HCT116 (cell line): ENCODE measurements around the gene SCARF1. TPM values are rescaled to one million over a fixed set of nuclear protein-coding genes. Genes with fewer than 3 reads are reported as not detected.

Experiments used
- ATAC-seq: fragments of 200-7000 bp; cut with Tn5 transposase; 2 replicates; pipeline ENCODE4 v1.9.1; 2020; ENCODE audit warnings: mild to moderate bottlenecking, moderate library complexity
- BruUV-seq: library from RNA; stranded (reverse); fragments of 400-500 nt; replicated peaks from 2 replicates; lab custom pipeline; 2021; lab: Mats Ljungman, UMichigan
- CTCF ChIA-PET: fragments of 300-600 bp; sonication (Branson Sonifier 250); formaldehyde crosslinking; loops from one replicate; lab custom pipeline; 2021; ENCODE audit warnings: antibody characterized with exemption; lab: Charles Lee
- POLR2A ChIA-PET: fragments of 300-600, 350-600 bp; sonication (Branson Sonifier 250); formaldehyde crosslinking; loops from one replicate; lab custom pipeline; 2021; ENCODE audit warnings: antibody characterized with exemption; lab: Charles Lee
- RAD21 ChIA-PET, 2 experiments: fragments of 300-600 bp; sonication (Branson Sonifier 250); formaldehyde crosslinking; loops; one replicate each; lab custom pipeline; 2023; ENCODE audit warnings: low total read pairs in 2 of 2; ENCODE audit not compliant: uncharacterized antibody in 2 of 2, unreplicated experiment in 2 of 2, low non-redundant PET in 1 of 2; lab: Charles Lee
- DNase-seq: peaks from one replicate; pipeline ENCODE4 v3.0.0-alpha.2; 2010; ENCODE audit warnings: low read depth, low spot score
- H2AFZ ChIP-seq: fragments of 200-600 bp; shearing (Covaris generic), sonication (generic); 2 replicates; pipeline ENCODE4 v1.6.1; 2017; ENCODE audit warnings: low read depth, mixed run types, mixed read lengths, antibody characterized with exemption, low read length; ENCODE audit not compliant: poor library complexity, severe bottlenecking
- H3K27ac ChIP-seq: 2 replicates; pipeline ENCODE4 v1.5.1; 2012; ENCODE audit warnings: low read depth, low read length
- H3K27me3 ChIP-seq: fragments of 200-600 bp; sonication (generic); 2 replicates; pipeline ENCODE4 v1.6.1; 2016; ENCODE audit warnings: mixed run types, low read length, mixed read lengths; ENCODE audit not compliant: insufficient read depth
- H3K36me3 ChIP-seq, 2 experiments: fragments of 200-500 bp in 1 of 2; fragments of 200-600 bp in 1 of 2; sonication (Bioruptor generic) in 1 of 2; sonication (generic) in 1 of 2; 2 replicates each; pipeline versions ENCODE4 v1.5.1 to v1.6.1; 2014 to 2016; ENCODE audit warnings: low read length in 2 of 2, inconsistent platforms in 1 of 2, mixed read lengths in 1 of 2, mixed run types in 1 of 2; ENCODE audit not compliant: insufficient read depth in 2 of 2, control insufficient read depth in 1 of 2
- H3K4me1 ChIP-seq, 2 experiments: fragments of 200-600 bp in 1 of 2; sonication (generic) in 1 of 2; 2 replicates each; pipeline versions ENCODE4 v1.5.1 to v1.6.1; 2012 to 2017; ENCODE audit warnings: low read length in 2 of 2, inconsistent platforms in 1 of 2, mild to moderate bottlenecking in 1 of 2, mixed read lengths in 1 of 2, mixed run types in 1 of 2, moderate library complexity in 1 of 2; ENCODE audit not compliant: insufficient read depth in 2 of 2, control insufficient read depth in 1 of 2
- H3K4me2 ChIP-seq: fragments of 200-600 bp; sonication (generic); 2 replicates; pipeline ENCODE4 v1.6.1; 2017; ENCODE audit warnings: mixed run types, low read length, mixed read lengths
- H3K4me3 ChIP-seq, 2 experiments: fragments of 200-600 bp in 1 of 2; sonication (generic) in 1 of 2; replicated peaks in 1 of 2; 2 replicates each; pipeline ENCODE4 v1.5.1; 2011 to 2016; ENCODE audit warnings: low read length in 2 of 2, control low read depth in 1 of 2, low read depth in 1 of 2, mild to moderate bottlenecking in 1 of 2, mixed read lengths in 1 of 2, mixed run types in 1 of 2
- H3K79me2 ChIP-seq: fragments of 200-600 bp; sonication (generic); 2 replicates; pipeline ENCODE4 v1.6.1; 2017; ENCODE audit warnings: mild to moderate bottlenecking, mixed run types, low read length, moderate library complexity, mixed read lengths; ENCODE audit not compliant: insufficient read depth
- H3K9ac ChIP-seq: fragments of 200-600 bp; sonication (generic); 2 replicates; pipeline ENCODE4 v1.6.1; 2016; ENCODE audit warnings: low read length, mixed read lengths
- H3K9me2 ChIP-seq: fragments of 200-600 bp; sonication (generic), shearing (Covaris generic); 2 replicates; pipeline ENCODE4 v1.6.1; 2017; ENCODE audit warnings: mixed run types, mild to moderate bottlenecking, moderate library complexity; ENCODE audit not compliant: insufficient read depth
- H3K9me3 ChIP-seq, 2 experiments: fragments of 200-500 bp in 1 of 2; fragments of 200-600 bp in 1 of 2; sonication (Bioruptor generic) in 1 of 2; sonication (generic) in 1 of 2; 2 replicates each; pipeline ENCODE4 v1.6.1; 2014 to 2017; ENCODE audit warnings: low read length in 2 of 2, mixed read lengths in 2 of 2, inconsistent platforms in 1 of 2, low read depth in 1 of 2, mild to moderate bottlenecking in 1 of 2, mixed run types in 1 of 2, moderate library complexity in 1 of 2; ENCODE audit not compliant: control insufficient read depth in 1 of 2, insufficient read depth in 1 of 2
- H4K20me1 ChIP-seq: fragments of 200-600 bp; sonication (generic), shearing (Covaris generic); 2 replicates; pipeline ENCODE4 v1.6.1; 2017; ENCODE audit warnings: mixed run types, mild to moderate bottlenecking, moderate library complexity; ENCODE audit not compliant: insufficient read depth
- CBX3 ChIP-seq: IDR thresholded peaks from 2 replicates; pipeline ENCODE4 v1.6.1; 2012; ENCODE audit warnings: low read depth
- EGR1 ChIP-seq: IDR thresholded peaks from 2 replicates; pipeline ENCODE4 v1.6.1; 2012; ENCODE audit warnings: low read depth
- ELF1 ChIP-seq: IDR thresholded peaks from 2 replicates; pipeline ENCODE4 v1.6.1; 2012; ENCODE audit warnings: low read depth, borderline replicate concordance
- POLR2AphosphoS5 ChIP-seq: IDR thresholded peaks from 2 replicates; pipeline ENCODE4 v1.6.1; 2011; ENCODE audit warnings: mild to moderate bottlenecking, low read depth, low read length, moderate library complexity
- TCF7L2 ChIP-seq: IDR thresholded peaks from 2 replicates; pipeline ENCODE4 v1.7.0; 2011; ENCODE audit warnings: borderline replicate concordance, inconsistent platforms; ENCODE audit not compliant: insufficient read depth, insufficient read length; ENCODE audit errors: extremely low read depth
- ZFX ChIP-seq: fragments of 450-650 bp; IDR thresholded peaks from 2 replicates; pipeline ENCODE4 v1.6.1; 2017
- intact Hi-C: fragments of 100-400 bp; cut with micrococcal nuclease; formaldehyde crosslinking; loops from 2 replicates; pipeline ENCODE4 v1.10.0; 2022
- total RNA-seq: library from RNA; stranded (reverse); gene quantifications from one replicate; pipeline ENCODE4 v1.2.1, GENCODE V29; 2021; ENCODE audit not compliant: unreplicated experiment
- TF ChIP-seq, protein P1 (sequence below): IDR thresholded peaks from 2 replicates; pipeline ENCODE4 v1.6.1; 2012
- TF ChIP-seq, protein P2 (sequence below), 3 experiments: fragments of 200-600 bp in 1 of 3; sonication (generic) in 1 of 3; IDR thresholded peaks in 2 of 3; conservative IDR thresholded peaks in 1 of 3; 2 replicates each; pipeline ENCODE4 v1.5.1; 2012 to 2017; ENCODE audit warnings: low read depth in 2 of 3, low read length in 2 of 3, antibody characterized with exemption in 1 of 3, borderline replicate concordance in 1 of 3, control low read depth in 1 of 3, mild to moderate bottlenecking in 1 of 3, mixed read lengths in 1 of 3, mixed run types in 1 of 3, moderate library complexity in 1 of 3; ENCODE audit not compliant: insufficient read depth in 1 of 3

The SCARF1 gene
- total RNA-seq, 1 experiment from 2014 or later, result 2.2 TPM

DNA sequence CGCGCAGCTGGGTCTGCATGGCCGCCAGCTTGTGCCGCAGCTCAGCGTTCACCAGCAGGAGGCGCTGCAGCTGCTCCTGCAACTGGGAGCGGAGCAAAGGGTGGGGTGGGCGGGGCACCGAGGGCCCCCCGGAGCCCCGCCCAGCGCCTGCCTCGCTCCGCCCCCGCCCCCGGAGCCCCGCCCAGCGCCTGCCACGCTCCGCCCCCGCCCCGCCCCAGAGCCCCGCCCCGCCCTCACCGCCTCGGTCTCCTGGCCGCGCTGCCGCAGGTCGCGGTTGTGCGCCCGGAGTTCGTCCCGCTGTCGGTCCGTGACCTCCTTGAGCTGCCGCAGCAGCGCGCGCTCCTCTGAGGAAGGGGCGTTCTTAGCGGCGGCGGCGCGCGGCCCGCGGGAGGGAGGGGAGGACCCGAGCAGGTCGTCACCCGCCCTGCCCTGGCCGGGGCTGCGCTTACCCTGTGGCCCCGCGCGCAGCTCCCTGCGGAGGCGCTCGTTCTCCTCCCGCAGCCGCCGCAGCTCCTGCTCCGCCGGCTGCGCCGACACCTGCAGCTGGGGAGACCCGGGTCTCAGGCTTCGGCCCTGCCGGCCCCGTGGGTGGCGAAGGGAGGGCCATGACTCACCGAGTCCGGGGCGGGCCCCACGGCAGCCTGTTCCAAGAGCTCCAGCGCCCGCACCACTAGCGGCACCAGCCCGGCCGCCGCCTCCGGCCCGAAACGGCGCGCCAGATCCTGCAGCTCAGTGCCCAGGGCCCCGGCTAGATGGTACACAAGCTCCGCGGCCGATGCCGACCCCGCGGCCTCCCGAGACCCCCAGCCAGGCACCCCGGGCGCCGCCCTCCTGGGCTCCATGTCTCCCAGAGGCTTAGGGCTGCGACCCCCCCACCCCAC lies 3.7 kb upstream of the SCARF1 start (continued):
- TF ChIP-seq, protein P1, sequence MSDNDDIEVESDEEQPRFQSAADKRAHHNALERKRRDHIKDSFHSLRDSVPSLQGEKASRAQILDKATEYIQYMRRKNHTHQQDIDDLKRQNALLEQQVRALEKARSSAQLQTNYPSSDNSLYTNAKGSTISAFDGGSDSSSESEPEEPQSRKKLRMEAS, result peak; percentile 80
- TF ChIP-seq ELF1, result no peak
- TF ChIP-seq, all 23 proteins: peak for 9

DNA sequence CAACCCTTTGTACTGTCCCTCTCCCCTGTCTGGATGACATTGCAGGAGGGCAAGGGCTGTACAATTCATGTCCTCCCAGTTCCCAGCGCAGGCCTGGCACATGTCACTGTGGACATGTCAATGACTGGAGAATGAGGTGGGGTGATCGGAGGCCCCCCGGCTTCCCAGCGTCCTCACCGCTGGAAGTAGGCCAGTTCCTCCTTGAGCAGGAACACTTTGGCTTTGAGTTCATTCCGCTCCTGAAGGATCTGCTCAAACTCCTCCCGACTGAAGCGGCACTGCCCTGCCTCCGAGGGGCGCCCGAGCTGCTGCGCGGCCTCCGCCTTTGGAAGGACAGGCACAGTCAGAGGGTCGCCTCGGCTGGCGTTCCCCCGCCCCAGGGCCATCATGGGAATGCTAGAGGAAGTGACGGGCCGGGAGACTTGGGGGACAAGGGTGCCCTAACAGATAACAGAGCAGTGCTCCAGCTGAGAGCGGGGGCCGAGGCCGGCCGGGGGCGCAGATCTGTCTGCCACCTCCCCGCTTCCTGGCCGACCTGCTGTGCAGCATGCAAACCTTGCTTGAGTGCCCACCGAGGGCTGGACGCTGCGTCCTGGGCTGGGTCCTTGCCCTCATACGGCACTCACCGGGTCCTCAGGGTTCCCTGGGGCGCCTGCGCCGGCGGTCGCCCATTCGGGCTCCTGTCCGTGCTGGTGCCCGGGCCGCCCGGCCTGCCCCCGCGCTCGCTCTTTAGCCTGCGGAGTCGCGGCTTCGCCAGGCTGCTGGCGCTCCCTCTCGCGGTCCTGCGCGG lies 2.8 kb upstream of the SCARF1 start:
- H3K79me2 ChIP-seq, result no peaks in the 10 kb centered on the region
- peak overlapping the region; percentile 93 for H3K27ac ChIP-seq
- no peak overlapping the region for H2AFZ ChIP-seq
- peak overlapping the region; percentile 99 for H3K4me2 ChIP-seq
- ChIA-PET POLR2A (interaction anchor here (0.9 to 3.0 kb wide), 5 partner anchors 12 to 185 kb away, joined by 3 to 14 read pairs (median 5); no protein-coding TSS in a partner anchor), CTCF (interaction anchor here (0.9 to 4.2 kb wide), 25 partner anchors 10 to 394 kb away, joined by 3 to 70 read pairs (median 4); partner anchors contain the start of genes PRPF8, RTN4RL1 and SLC43A2)
- H3K9me2 ChIP-seq, result no peaks in the 10 kb centered on the region
- peak overlapping the region; percentile 77 for H3K9ac ChIP-seq
- H3K27me3 ChIP-seq, result no peaks in the 10 kb centered on the region
- H3K4me3 ChIP-seq, result peak overlapping the region; percentile 65 to 72
- H3K36me3 ChIP-seq, result peaks cover 21 to 27% of the 10 kb centered on the region in 2 experiments
- TF ChIP-seq TCF7L2 (peak; percentile 31), ZFX (peak; percentile 51; the same call in 1 of the 2 replicates), EGR1 (peak; percentile 75), POLR2AphosphoS5 (peak; percentile 71; the same call in 1 of the 2 replicates), CBX3 (no peak; the same call in 1 of the 2 replicates)
- TF ChIP-seq, protein P2, sequence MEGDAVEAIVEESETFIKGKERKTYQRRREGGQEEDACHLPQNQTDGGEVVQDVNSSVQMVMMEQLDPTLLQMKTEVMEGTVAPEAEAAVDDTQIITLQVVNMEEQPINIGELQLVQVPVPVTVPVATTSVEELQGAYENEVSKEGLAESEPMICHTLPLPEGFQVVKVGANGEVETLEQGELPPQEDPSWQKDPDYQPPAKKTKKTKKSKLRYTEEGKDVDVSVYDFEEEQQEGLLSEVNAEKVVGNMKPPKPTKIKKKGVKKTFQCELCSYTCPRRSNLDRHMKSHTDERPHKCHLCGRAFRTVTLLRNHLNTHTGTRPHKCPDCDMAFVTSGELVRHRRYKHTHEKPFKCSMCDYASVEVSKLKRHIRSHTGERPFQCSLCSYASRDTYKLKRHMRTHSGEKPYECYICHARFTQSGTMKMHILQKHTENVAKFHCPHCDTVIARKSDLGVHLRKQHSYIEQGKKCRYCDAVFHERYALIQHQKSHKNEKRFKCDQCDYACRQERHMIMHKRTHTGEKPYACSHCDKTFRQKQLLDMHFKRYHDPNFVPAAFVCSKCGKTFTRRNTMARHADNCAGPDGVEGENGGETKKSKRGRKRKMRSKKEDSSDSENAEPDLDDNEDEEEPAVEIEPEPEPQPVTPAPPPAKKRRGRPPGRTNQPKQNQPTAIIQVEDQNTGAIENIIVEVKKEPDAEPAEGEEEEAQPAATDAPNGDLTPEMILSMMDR (IDR thresholded peaks at IDR 0.05 in 2 of 3, conservative IDR thresholded peaks at IDR 0.05 in 1 of 3; ENCODE audit: borderline replicate concordance in 1 of 3, insufficient read depth in 1 of 3, low read depth in 2 of 3, low read length in 2 of 3), result peak; percentile 33 to 54 (median 54); a peak in 3 of 6 replicates
- TF ChIP-seq, all 23 proteins: peak for 5
- peak; percentile 42 for ATAC-seq
- DNase-seq, result peak; percentile 12
- RAD21 ChIA-PET, result interaction anchor here (0.6 to 2.0 kb wide), 6 partner anchors 33 to 533 kb away, joined by 3 to 13 read pairs (median 4); no protein-coding TSS in a partner anchor
- no TSS peak for BruUV-seq
- intact Hi-C loops, result loop anchor here (2.0 to 5.0 kb wide), 2 partner anchors 74 to 391 kb away; no protein-coding TSS in a partner anchor
- Histone ChIP-seq H4K20me1 (no peaks in the 10 kb centered on the region), H3K9me3 (no peaks in the 10 kb centered on the region), H3K4me1 (peaks cover 27 to 56% of the 10 kb centered on the region in 2 experiments)
